ENCODE results near the gene GRIP2.

- TF ChIP-seq POLR2AphosphoS5 (IDR thresholded peaks at IDR 0.05; ENCODE audit: low read depth, low read length) (no peak), POLR2A (IDR thresholded peaks at IDR 0.05; ENCODE audit: low read depth, low read length) (no peak), POU2F2 (IDR thresholded peaks at IDR 0.05; ENCODE audit: low read depth, low read length) (no peak), PAX5 (IDR thresholded peaks at IDR 0.05; ENCODE audit: insufficient read depth, low read length, severe bottlenecking) (no peak), TAF1 (IDR thresholded peaks at IDR 0.05; ENCODE audit: low read depth, low read length) (no peak), SPI1 (IDR thresholded peaks at IDR 0.05; ENCODE audit: low read depth, low read length) (no peak)
These were observed 23.9 kb upstream of the GRIP2 start for GRCh38 chr3:14563946-14564539.
